Naive thymus-derived CD8-positive, alpha-beta T cell (primary cell): ENCODE measurements around the gene ITPA. TPM values are rescaled to one million over a fixed set of nuclear protein-coding genes. Genes with fewer than 3 reads are reported as not detected.

Source experiments
- ATAC-seq, 2 donors: fragments of 150-1000 bp; cut with Tn5 transposase in 1 of 2; sonication (Bioruptor Pico), chemical (Tn5 transposase) in 1 of 2; 1 replicate in 1 of 2; 2 replicates in 1 of 2; pipeline ENCODE4 v1.10.0; 2021; ENCODE audit warnings: mild to moderate bottlenecking in 2 of 2, moderate library complexity in 2 of 2
- POLR2A ChIA-PET: fragments of 350-600 bp; sonication (Branson Sonifier 250); formaldehyde crosslinking; loops from one replicate; lab custom pipeline; 2021; ENCODE audit warnings: antibody characterized with exemption; lab: Charles Lee
- DNase-seq, 10 donors: peaks; one replicate each; pipeline versions ENCODE4 v3.0.0 to v3.0.0-alpha.2; 2020 to 2022
- H3K27ac Mint-ChIP-seq, 10 donors: one replicate each; pipeline ENCODE4 v1.8.0; 2020 to 2022; ENCODE audit warnings: mild to moderate bottlenecking in 10 of 10, mixed read lengths in 10 of 10, moderate library complexity in 4 of 10, inconsistent platforms in 1 of 10
- H3K27me3 Mint-ChIP-seq, 5 donors: one replicate each; pipeline ENCODE4 v1.8.0; 2021 to 2022; ENCODE audit warnings: mixed read lengths in 5 of 5
- H3K36me3 Mint-ChIP-seq, 3 donors: one replicate each; pipeline ENCODE4 v1.8.0; 2020 to 2022; ENCODE audit warnings: mixed read lengths in 3 of 3, mild to moderate bottlenecking in 2 of 3, inconsistent platforms in 1 of 3
- H3K4me1 Mint-ChIP-seq, 4 donors: one replicate each; pipeline ENCODE4 v1.8.0; 2021 to 2022; ENCODE audit warnings: mixed read lengths in 4 of 4
- H3K4me3 Mint-ChIP-seq, 10 donors: one replicate each; pipeline ENCODE4 v1.8.0; 2020 to 2022; ENCODE audit warnings: mild to moderate bottlenecking in 10 of 10, mixed read lengths in 10 of 10, moderate library complexity in 6 of 10, inconsistent platforms in 1 of 10
- H3K9me3 Mint-ChIP-seq, 9 donors: one replicate each; pipeline ENCODE4 v1.8.0; 2020 to 2022; ENCODE audit warnings: mixed read lengths in 9 of 9, mild to moderate bottlenecking in 3 of 9, inconsistent platforms in 1 of 9, moderate library complexity in 1 of 9
- polyA plus RNA-seq, 3 donors: library from polyadenylated mRNA; unstranded; fragments of 300-500 nt; fragmentation: Illumina TruSeq; gene quantifications; one replicate each; pipeline ENCODE4 v1.2.3, GENCODE V29; 2021
- total RNA-seq, 8 experiments: library from RNA in 2 of 8; stranded (reverse) in 2 of 8; gene quantifications; one replicate each; pipeline ENCODE4 v1.2.3 and lab custom pipeline; 2021 to 2026

Gene ITPA
- total and polyA plus RNA-seq, 5 experiments from 2014 or later: 46.2 to 72.9 (median 56.9) TPM

- DNase-seq (no peak), ATAC-seq (no peak)
- Mint-ChIP-seq H3K27ac (no peak overlapping the region), H3K4me1 (peaks cover 0 to 10% (median 7%) of the 10 kb centered on the region in 4 donors), H3K36me3 (peaks cover 0 to 3% (median 2%) of the 10 kb centered on the region in 3 donors), H3K4me3 (peak overlapping the region in 1 of 10 donors; percentile 0), H3K27me3 (peaks cover 17 to 54% (median 31%) of the 10 kb centered on the region in 5 donors), H3K9me3 (no peaks in the 10 kb centered on the region)
- POLR2A ChIA-PET: no interaction called here
Measured at GRCh38 chr20:3245711-3246110, 36.4 kb downstream of the ITPA start.

- peaks cover 14 to 53% (median 29%) of the 10 kb centered on the region in 5 donors for H3K27me3 Mint-ChIP-seq
- H3K4me1 Mint-ChIP-seq: peaks cover 0 to 10% (median 7%) of the 10 kb centered on the region in 4 donors
- H3K4me3 Mint-ChIP-seq: no peak overlapping the region
- H3K9me3 Mint-ChIP-seq: no peaks in the 10 kb centered on the region
- no peak overlapping the region for H3K27ac Mint-ChIP-seq
- no peak for DNase-seq
- peaks cover 0 to 8% (median 3%) of the 10 kb centered on the region in 3 donors for H3K36me3 Mint-ChIP-seq
- ATAC-seq: no peak
- POLR2A ChIA-PET: no interaction called here
Measured at GRCh38 chr20:3246682-3247081, 37.4 kb downstream of the ITPA start.

GRCh38 chr20:3247638-3248037 is 38.3 kb downstream of the ITPA start:
- ATAC-seq (no peak), DNase-seq (no peak)
- Mint-ChIP-seq H3K27me3 (peaks cover 11 to 62% (median 35%) of the 10 kb centered on the region in 5 donors), H3K27ac (peak overlapping the region in 2 of 10 donors; percentile 4 to 11), H3K9me3 (no peaks in the 10 kb centered on the region), H3K4me1 (peaks cover 0 to 10% (median 7%) of the 10 kb centered on the region in 4 donors), H3K36me3 (peaks cover 0 to 14% (median 9%) of the 10 kb centered on the region in 3 donors), H3K4me3 (peak overlapping the region in 1 of 10 donors; percentile 4)
- POLR2A ChIA-PET: interaction anchor here (0.6 to 2.0 kb wide), 4 partner anchors 8 to 139 kb away, joined by 3 to 6 read pairs (median 4); no protein-coding TSS in a partner anchor

GRCh38 chr20:3248167-3248992 is 39.1 kb downstream of the ITPA start:
- H3K36me3 Mint-ChIP-seq: peaks cover 0 to 21% (median 17%) of the 10 kb centered on the region in 3 donors
- ATAC-seq (peak; percentile 65 to 73), DNase-seq (peak in 3 of 10 donors; percentile 13 to 21 (median 16))
- H3K27ac Mint-ChIP-seq: no peak overlapping the region
- H3K4me3 Mint-ChIP-seq: peak overlapping the region in 8 of 10 donors; percentile 10 to 62 (median 46)
- no peaks in the 10 kb centered on the region for H3K9me3 Mint-ChIP-seq
- H3K4me1 Mint-ChIP-seq: peaks cover 0 to 10% (median 7%) of the 10 kb centered on the region in 4 donors
- peaks cover 11 to 62% (median 35%) of the 10 kb centered on the region in 5 donors for H3K27me3 Mint-ChIP-seq
- POLR2A ChIA-PET: interaction anchor here (0.5 to 2.0 kb wide), 4 partner anchors 9 to 29 kb away, joined by 3 to 6 read pairs (median 4); no protein-coding TSS in a partner anchor

DNA sequence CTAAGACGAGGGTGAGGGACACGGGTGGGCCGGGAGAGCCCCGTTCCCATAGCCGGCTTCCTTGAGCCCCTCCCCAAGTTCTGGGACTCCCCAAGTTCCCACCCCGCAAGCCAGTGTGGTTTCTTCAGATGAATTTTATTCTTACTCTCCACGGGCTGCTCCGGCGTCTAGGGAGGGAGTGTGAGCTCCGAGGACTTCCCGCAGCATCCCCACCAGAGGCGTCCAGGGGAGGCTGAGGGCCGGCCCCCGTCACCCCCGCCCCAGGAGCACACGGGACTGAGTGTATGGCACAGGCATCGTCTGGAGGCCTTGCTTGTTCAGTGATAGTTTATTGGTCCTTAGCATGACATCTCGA is 39.7 kb downstream of the ITPA start:
- Mint-ChIP-seq H3K4me3 (peak overlapping the region in 6 of 10 donors; percentile 10 to 62 (median 51)), H3K27me3 (peaks cover 11 to 56% (median 35%) of the 10 kb centered on the region in 5 donors), H3K27ac (no peak overlapping the region), H3K9me3 (no peaks in the 10 kb centered on the region), H3K36me3 (peaks cover 0 to 22% (median 19%) of the 10 kb centered on the region in 3 donors), H3K4me1 (peaks cover 0 to 10% (median 7%) of the 10 kb centered on the region in 4 donors)
- no peak for DNase-seq
- peak; percentile 29 to 44 for ATAC-seq
- POLR2A ChIA-PET: interaction anchor here (0.5 to 2.0 kb wide), 3 partner anchors 20 to 30 kb away, joined by 3 to 6 read pairs (median 5); no protein-coding TSS in a partner anchor

- Mint-ChIP-seq H3K9me3 (no peaks in the 10 kb centered on the region), H3K4me1 (peaks cover 0 to 10% (median 7%) of the 10 kb centered on the region in 4 donors), H3K27me3 (peaks cover 11 to 45% (median 35%) of the 10 kb centered on the region in 5 donors), H3K27ac (no peak overlapping the region), H3K4me3 (peak overlapping the region in 1 of 10 donors; percentile 29), H3K36me3 (peaks cover 0 to 32% (median 25%) of the 10 kb centered on the region in 3 donors)
- ATAC-seq: no peak
- no peak for DNase-seq
- POLR2A ChIA-PET: no interaction called here
Measured at GRCh38 chr20:3250091-3250504, 40.8 kb downstream of the ITPA start.

DNA sequence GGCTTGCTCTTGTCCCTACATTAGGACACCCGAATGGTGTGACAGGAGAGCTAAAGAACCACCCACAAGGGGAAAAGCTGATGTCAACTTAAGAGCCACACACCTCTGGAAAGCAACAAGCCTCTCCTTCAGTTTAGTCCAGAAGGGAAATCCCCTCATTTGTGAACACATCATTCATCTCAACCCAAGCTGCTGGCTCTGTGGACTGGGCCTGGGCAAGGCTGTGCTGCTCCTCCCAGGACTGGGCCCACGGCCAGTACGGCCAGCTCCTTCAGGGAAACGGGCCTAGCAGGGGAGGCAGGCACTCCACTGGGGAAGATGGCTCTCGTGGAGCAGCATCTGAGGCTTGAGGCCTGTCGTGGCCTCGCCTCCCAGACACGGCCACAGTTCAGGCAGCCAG is 42.5 kb downstream of the ITPA start:
- Mint-ChIP-seq H3K4me1 (peaks cover 0 to 10% (median 7%) of the 10 kb centered on the region in 4 donors), H3K9me3 (no peaks in the 10 kb centered on the region), H3K36me3 (peaks cover 0 to 38% (median 37%) of the 10 kb centered on the region in 3 donors), H3K27me3 (peaks cover 8 to 45% (median 31%) of the 10 kb centered on the region in 5 donors), H3K27ac (no peak overlapping the region), H3K4me3 (no peak overlapping the region)
- POLR2A ChIA-PET: no interaction called here
- DNase-seq: no peak
- no peak for ATAC-seq

DNA sequence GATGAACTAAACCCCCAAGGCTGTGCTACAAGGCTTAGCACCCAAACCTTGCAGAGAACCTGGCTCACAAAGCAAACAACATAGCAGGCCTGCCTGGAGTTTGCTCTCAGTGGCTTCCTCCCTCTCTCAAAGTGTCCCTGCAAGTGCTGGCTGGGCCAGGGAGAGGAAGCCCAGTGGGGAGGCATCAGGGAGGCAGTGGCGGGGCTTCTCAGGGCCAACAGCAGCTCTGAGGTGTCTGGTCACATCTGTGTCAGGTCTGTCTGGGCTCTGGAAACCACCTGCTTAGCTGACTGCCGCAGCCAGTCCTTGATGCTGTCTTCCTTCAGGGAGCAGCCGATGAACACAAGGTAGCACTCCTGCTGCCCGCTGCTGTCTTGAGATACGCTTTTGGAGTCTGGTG is 46.4 kb downstream of the ITPA start:
- ATAC-seq (no peak), DNase-seq (no peak)
- Mint-ChIP-seq H3K9me3 (no peaks in the 10 kb centered on the region), H3K27me3 (peaks cover 0 to 17% (median 12%) of the 10 kb centered on the region in 5 donors), H3K27ac (no peak overlapping the region), H3K4me3 (no peak overlapping the region), H3K4me1 (no peaks in the 10 kb centered on the region), H3K36me3 (peaks cover 4 to 48% (median 40%) of the 10 kb centered on the region in 3 donors)
- POLR2A ChIA-PET: no interaction called here

- no peaks in the 10 kb centered on the region for H3K9me3 Mint-ChIP-seq
- no peaks in the 10 kb centered on the region for H3K4me1 Mint-ChIP-seq
- POLR2A ChIA-PET: no interaction called here
- H3K4me3 Mint-ChIP-seq: no peak overlapping the region
- peaks cover 0 to 5% (median 0%) of the 10 kb centered on the region in 5 donors for H3K27me3 Mint-ChIP-seq
- DNase-seq (no peak), ATAC-seq (no peak)
- no peak overlapping the region for H3K27ac Mint-ChIP-seq
- H3K36me3 Mint-ChIP-seq: peaks cover 11 to 44% (median 30%) of the 10 kb centered on the region in 3 donors
Measured at GRCh38 chr20:3258429-3258828, 49.1 kb downstream of the ITPA start.

DNA sequence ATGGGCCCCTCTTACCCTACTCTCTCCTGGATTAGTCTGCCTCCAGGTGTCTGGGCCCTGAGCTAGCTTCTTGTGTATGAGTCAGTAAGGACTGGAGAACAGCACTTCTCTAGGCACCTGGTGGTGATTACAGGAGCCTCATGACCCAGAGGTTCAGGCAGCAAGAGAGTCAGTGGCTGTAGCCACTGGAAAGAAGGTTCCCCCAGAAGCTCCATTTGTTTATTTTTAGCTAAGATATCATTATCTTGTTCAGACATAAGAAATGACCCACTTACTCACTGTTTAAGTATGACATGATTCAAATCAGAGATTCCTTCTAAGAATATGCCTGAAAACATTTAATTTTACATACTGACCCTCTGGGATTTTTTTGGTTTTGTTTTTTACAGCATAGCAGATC is 53.3 kb downstream of the ITPA start:
- no peak for ATAC-seq
- H3K27ac Mint-ChIP-seq: no peak overlapping the region
- no peak overlapping the region for H3K4me3 Mint-ChIP-seq
- H3K9me3 Mint-ChIP-seq: no peaks in the 10 kb centered on the region
- H3K4me1 Mint-ChIP-seq: no peaks in the 10 kb centered on the region
- no peak for DNase-seq
- H3K36me3 Mint-ChIP-seq: peaks cover 11 to 39% (median 24%) of the 10 kb centered on the region in 3 donors
- H3K27me3 Mint-ChIP-seq: no peaks in the 10 kb centered on the region
- POLR2A ChIA-PET: no interaction called here

DNA sequence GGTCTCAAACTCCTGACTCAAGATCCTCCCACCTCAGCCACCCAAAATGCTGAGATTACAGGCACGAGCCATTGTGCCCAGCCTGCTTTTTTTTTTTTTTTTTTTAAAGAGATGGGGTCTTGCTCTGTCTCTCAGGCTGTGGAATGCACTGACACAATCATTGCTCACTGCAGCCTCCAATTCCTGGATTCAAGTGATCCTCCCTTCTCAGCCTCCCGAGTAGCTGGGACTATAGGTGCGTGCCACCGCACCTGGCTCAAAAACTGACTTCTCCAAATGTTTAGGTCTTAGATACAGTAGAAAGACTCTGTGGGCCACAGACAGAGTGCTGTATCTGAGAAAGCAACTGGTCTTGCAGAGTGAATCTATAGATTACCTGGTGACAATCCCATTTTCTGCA is 60.8 kb downstream of the ITPA start:
- no peaks in the 10 kb centered on the region for H3K4me1 Mint-ChIP-seq
- no peak overlapping the region for H3K27ac Mint-ChIP-seq
- DNase-seq (no peak), ATAC-seq (no peak)
- no peaks in the 10 kb centered on the region for H3K27me3 Mint-ChIP-seq
- POLR2A ChIA-PET: no interaction called here
- no peak overlapping the region for H3K4me3 Mint-ChIP-seq
- no peaks in the 10 kb centered on the region for H3K9me3 Mint-ChIP-seq
- peaks cover 0 to 15% (median 8%) of the 10 kb centered on the region in 3 donors for H3K36me3 Mint-ChIP-seq

- DNase-seq (no peak), ATAC-seq (no peak)
- Mint-ChIP-seq H3K9me3 (no peaks in the 10 kb centered on the region), H3K4me3 (no peak overlapping the region), H3K27me3 (no peaks in the 10 kb centered on the region), H3K27ac (no peak overlapping the region), H3K36me3 (peaks cover 0 to 14% (median 12%) of the 10 kb centered on the region in 3 donors), H3K4me1 (no peaks in the 10 kb centered on the region)
- POLR2A ChIA-PET: no interaction called here
Measured at GRCh38 chr20:3273371-3273770, 64.1 kb downstream of the ITPA start.
